ENCODE measurements around the gene HAUS7.

DNA sequence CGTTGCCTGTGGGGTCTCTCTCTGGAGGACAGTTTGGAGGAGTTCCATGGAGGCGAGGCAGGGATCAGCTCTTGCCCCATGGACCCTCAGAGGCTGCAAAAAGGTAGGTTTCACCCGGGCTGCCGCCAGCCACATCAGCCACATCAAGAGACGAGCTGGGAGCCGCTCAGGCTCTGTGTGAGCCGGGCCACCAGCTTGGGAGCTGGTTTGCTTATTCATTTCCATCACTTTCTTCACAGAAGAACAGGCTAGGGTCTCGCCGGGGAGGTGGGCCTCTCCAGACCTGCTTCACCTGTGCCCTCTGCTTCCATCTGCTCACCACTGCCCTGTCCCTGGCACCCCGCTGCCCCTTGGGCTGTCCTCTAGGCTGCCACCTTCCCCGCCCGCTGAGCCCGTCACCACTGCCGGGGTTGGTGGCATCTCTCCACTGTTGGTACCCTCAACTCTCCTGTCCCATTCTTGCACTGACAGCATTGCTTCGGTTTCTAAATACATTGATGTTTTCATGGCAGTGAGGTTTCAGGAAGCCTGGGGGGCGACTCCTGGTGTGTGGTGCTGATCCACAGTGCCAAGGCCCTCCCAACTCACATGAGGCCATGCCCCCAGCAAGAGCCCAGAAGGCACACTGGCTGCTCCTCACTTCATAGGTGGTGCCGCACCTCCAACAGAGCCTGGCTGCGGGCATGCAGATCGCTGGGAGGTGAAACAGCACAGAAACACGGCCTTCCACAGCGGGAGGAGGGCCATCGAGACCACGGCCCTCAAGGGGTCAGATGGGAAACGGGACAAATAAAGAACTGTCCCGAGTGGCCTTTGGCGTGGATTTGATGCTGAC, 20.0 kb downstream of the HAUS7 start:
- TF ChIP-seq POLR2AphosphoS5 (IDR thresholded peaks at IDR 0.05; ENCODE audit: low read depth, low read length) (no peak), SIN3A (IDR thresholded peaks at IDR 0.05; ENCODE audit: borderline replicate concordance, insufficient read depth, low read length) (no peak), TAF1 (IDR thresholded peaks at IDR 0.05; ENCODE audit: borderline replicate concordance, insufficient read depth, low read length) (no peak), FOXP2 (optimal IDR thresholded peaks at IDR 0.05; ENCODE audit: borderline replicate concordance, extremely low read depth, extremely low read length, insufficient read depth) (no peak)
- TF ChIP-seq, protein P1, sequence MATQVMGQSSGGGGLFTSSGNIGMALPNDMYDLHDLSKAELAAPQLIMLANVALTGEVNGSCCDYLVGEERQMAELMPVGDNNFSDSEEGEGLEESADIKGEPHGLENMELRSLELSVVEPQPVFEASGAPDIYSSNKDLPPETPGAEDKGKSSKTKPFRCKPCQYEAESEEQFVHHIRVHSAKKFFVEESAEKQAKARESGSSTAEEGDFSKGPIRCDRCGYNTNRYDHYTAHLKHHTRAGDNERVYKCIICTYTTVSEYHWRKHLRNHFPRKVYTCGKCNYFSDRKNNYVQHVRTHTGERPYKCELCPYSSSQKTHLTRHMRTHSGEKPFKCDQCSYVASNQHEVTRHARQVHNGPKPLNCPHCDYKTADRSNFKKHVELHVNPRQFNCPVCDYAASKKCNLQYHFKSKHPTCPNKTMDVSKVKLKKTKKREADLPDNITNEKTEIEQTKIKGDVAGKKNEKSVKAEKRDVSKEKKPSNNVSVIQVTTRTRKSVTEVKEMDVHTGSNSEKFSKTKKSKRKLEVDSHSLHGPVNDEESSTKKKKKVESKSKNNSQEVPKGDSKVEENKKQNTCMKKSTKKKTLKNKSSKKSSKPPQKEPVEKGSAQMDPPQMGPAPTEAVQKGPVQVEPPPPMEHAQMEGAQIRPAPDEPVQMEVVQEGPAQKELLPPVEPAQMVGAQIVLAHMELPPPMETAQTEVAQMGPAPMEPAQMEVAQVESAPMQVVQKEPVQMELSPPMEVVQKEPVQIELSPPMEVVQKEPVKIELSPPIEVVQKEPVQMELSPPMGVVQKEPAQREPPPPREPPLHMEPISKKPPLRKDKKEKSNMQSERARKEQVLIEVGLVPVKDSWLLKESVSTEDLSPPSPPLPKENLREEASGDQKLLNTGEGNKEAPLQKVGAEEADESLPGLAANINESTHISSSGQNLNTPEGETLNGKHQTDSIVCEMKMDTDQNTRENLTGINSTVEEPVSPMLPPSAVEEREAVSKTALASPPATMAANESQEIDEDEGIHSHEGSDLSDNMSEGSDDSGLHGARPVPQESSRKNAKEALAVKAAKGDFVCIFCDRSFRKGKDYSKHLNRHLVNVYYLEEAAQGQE (IDR thresholded peaks at IDR 0.05; ENCODE audit: insufficient read depth in 1 of 2, low read depth in 2 of 2, low read length in 2 of 2), result no peak
